CD4-positive, alpha-beta T cell treated with Interferon gamma for 1 hour (primary cell): ENCODE data around the gene SPPL2C.

Experiments
- DNase-seq: peaks from one replicate; pipeline ENCODE4 v3.0.0-alpha.2; 2020

SPPL2C gene, protein sequence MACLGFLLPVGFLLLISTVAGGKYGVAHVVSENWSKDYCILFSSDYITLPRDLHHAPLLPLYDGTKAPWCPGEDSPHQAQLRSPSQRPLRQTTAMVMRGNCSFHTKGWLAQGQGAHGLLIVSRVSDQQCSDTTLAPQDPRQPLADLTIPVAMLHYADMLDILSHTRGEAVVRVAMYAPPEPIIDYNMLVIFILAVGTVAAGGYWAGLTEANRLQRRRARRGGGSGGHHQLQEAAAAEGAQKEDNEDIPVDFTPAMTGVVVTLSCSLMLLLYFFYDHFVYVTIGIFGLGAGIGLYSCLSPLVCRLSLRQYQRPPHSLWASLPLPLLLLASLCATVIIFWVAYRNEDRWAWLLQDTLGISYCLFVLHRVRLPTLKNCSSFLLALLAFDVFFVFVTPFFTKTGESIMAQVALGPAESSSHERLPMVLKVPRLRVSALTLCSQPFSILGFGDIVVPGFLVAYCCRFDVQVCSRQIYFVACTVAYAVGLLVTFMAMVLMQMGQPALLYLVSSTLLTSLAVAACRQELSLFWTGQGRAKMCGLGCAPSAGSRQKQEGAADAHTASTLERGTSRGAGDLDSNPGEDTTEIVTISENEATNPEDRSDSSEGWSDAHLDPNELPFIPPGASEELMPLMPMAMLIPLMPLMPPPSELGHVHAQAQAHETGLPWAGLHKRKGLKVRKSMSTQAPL

GRCh38 chr17:45844695-45845375, at the start of gene SPPL2C:
Gene SPPL2C (plus strand): TSS chr17:45844881. CDS start chr17:45844907, 26 bp downstream.
- DNase-seq, result no peak

DNA sequence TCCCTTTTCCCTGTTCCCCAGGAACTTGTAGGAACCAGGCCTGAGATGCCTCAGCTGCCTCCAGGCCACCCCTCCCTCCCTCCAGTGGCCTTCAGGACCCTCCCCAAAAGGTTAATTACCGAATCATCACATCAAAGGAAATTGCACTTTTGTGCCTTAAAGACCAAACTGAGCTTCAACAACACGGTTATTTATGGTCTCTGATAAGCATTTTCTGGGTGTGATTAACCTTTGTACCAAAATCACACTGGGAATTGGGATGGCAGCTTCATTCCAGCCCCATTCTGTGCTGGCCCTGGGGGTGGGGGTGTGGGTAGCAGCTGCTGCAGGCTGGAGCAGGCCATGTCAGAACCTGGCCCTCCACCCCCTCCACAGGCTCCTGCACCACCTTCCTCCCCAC, 43.9 kb upstream of the SPPL2C start:
- DNase-seq, result no peak

GRCh38 chr17:45801421-45801820, 43.3 kb upstream of the SPPL2C start:
- DNase-seq, result no peak

GRCh38 chr17:45808845-45809244, 35.8 kb upstream of the SPPL2C start:
- DNase-seq, result no peak

GRCh38 chr17:45809499-45809898, 35.2 kb upstream of the SPPL2C start:
- DNase-seq, result no peak

DNA sequence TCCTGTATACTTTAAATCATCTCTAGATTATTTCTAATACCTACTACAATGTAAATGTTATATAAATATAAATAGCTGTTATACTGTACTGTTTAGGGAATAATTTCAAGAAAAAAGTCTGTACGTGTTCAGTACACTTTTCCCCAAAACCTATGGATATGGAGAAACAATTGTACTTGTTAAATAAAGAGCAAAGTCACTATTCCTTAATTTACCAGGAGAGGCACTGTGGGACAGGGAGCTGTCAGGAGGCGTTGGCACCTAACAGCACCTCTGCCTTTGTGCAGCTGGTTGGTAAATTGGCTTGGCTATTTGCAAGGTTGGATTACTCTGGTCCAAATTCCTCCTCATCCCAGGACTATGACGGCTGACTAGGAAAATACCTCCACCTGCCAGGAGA, 32.6 kb upstream of the SPPL2C start:
- no peak for DNase-seq

- DNase-seq, result no peak
Measured at GRCh38 chr17:45813048-45813725, 31.5 kb upstream of the SPPL2C start.

DNA sequence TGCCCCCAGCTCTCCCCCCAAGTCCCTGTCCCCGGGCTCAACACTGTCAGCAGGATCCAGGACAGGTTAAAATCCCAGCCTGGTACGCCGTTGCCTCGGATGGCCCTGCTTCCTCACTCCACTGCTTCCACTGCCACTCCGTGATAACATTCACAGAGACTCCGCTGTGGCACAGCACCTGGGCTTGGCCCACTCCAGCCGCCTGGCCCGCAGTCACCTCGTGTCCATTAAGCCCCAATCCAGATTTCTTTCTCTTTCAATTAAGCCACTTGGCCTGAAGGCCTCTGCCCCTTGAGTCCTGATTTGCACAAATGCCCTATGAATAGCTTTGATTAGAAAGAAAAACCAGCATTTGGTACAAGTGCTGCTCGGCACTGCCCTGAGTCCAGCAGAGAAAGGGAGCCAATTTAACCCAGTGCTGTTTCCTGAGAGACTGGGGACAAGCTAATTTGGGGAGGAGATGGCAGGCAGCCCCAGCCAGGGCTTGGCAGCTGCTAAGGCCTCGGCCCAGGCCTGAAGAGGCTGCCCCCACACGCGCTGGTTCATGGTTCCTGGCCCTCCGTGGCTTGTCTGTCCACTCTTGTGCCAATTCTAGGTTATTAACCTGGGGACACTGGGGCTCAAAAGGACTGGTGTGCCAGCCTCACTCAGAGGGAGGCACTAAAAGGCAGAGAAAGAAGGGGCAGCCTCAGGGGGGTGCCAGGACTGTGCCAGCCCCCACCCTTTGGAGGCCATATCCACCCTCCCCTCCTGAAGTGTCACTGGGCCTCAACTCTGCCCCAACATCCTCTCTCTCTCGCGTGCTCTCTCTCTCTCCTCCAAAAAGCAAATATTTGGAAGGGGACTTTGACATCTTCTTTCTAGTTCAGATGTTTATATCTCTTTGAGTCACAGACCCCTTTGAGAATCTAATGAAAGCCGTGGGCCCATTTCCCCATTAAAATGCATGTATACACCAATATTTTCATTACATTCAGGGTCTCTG, 29.8 kb upstream of the SPPL2C start:
- DNase-seq, result no peak

- no peak for DNase-seq
Measured at GRCh38 chr17:45815752-45816151, 28.9 kb upstream of the SPPL2C start.

GRCh38 chr17:45818041-45818440, 26.6 kb upstream of the SPPL2C start:
- no peak for DNase-seq

DNA sequence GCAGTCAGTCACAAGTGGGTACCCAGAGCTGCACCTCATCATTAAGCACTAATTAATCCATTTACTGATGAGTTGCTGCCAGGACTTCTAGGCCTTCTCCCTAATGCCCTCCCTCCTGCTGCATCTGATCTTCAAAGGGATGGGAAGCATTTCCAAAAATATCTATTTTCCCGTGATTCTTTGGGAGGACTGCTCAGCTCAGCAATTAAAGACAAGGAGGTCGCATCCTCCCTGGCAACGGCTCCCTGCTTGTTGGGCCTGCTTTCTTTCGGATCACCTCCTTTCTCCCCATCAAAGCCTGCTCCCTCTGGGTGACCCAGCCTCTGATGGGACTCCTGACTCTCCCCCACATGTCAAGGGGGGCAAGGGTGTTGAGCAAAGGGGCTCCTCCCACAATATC, 26.0 kb upstream of the SPPL2C start:
- DNase-seq, result no peak

- no peak for DNase-seq
Measured at GRCh38 chr17:45819632-45820031, 25.0 kb upstream of the SPPL2C start.

GRCh38 chr17:45820052-45820780, 24.5 kb upstream of the SPPL2C start:
- DNase-seq, result no peak

DNA sequence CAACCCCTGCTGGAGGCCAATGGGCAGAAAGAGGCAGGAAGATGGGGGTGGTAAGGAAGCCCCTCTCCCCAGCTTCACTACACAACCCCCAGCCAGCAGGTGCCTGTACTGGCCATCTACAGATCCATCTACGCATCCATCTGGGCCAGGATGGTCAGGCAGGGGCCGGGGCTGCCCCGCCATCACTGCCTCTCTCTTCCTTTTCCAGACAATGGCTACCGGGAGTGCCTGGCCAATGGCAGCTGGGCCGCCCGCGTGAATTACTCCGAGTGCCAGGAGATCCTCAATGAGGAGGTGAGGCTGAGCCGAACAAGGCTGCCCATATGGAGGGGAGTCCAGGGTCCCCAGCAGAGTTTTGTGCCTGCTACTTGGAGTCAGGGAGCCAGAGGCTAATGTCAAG, 23.5 kb upstream of the SPPL2C start:
- no peak for DNase-seq

GRCh38 chr17:45823598-45823997, 21.1 kb upstream of the SPPL2C start:
- no peak for DNase-seq

- no peak for DNase-seq
Measured at GRCh38 chr17:45824475-45824874, 20.2 kb upstream of the SPPL2C start.

- DNase-seq, result no peak
Measured at GRCh38 chr17:45824901-45825492, 19.7 kb upstream of the SPPL2C start.

DNA sequence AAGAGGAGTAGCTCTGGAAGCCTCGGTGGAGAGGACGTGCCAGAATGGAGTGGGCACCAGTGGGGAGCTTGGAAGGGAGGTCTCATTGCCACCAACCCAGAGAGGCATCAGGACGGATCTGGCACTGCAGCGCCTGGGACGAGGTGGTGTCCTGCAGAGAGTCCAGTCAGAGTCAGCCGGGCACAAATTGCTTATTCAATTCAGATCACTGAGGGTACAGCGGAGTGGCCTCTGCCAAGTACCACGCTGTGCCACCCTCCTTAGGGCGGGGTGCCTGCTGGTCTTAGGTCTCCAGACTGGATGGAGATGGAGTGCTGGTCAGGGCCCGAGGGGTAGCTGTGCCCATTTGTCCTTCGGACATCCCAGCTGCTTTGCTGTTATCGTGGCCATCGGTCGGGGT, 18.9 kb upstream of the SPPL2C start:
- DNase-seq, result no peak

DNA sequence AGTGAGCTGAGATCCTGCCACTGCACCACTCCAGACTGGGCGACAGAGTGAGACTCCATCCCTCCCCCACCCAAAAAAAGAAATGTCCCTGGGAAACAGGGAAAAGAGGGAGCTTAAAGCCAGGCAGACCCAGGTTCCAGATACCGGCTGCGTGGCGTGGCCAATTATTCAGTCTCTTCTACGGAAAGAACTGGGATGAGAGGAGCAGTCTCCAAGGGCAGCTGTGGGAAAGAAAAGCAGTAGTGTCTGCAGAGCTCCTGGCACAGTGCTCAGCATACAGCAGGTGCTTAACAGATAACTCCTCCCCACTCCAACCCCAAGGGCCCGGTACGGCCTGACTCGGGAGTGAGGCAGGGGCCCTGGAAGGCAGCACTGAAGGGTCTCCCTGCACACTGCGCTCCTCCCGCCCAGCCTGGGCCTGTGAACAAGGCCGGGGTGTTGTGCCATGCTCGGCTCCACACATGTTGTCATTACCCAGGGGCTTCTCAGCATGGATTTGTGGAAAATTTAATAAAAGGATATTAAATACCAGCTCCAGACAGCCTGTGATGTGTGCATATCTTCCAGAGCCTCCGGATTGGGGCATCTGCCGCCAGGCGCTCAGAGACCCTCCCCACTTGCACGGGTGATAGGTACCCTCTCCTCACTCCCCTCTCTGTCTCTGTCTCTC, 17.6 kb upstream of the SPPL2C start:
- DNase-seq, result no peak

DNA sequence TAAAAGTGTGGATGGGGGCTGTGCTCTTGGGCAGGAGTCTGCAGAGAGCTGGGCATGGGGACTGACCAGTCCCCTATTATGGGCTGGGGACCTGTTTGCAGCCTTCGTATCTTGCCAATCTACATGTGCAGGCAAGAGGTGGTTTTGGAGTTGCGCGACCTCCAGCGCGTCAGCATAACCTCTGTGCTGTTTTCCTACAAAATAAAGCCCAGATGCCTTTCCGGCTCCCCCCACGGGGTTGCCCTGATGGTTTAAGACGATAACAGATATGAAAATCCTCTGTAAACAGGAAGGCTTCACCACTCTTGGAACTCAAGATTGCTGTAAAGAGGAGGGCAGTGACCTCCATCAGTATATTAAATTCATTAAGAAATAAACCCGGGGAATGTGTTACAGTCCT, 16.5 kb upstream of the SPPL2C start:
- DNase-seq, result no peak
